B cell (primary cell): Measurements from ENCODE around the gene PEX10. TPM values are rescaled to one million over a fixed set of nuclear protein-coding genes. Genes with fewer than 3 reads are reported as not detected.

ENCODE experiments used
- ATAC-seq: fragments of 200-7000 bp; cut with Tn5 transposase; one replicate; pipeline ENCODE4 v1.10.0; 2021; ENCODE audit warnings: low read depth, mild to moderate bottlenecking, moderate number of reproducible peaks, moderate library complexity
- CTCF ChIA-PET: fragments of 350-600 bp; sonication (Branson Sonifier 250); formaldehyde crosslinking; loops from one replicate; lab custom pipeline; 2021; ENCODE audit warnings: antibody characterized with exemption, inconsistent platforms; lab: Charles Lee
- POLR2A ChIA-PET: fragments of 350-600 bp; sonication (Branson Sonifier 250); formaldehyde crosslinking; loops from one replicate; lab custom pipeline; 2021; ENCODE audit warnings: antibody characterized with exemption; lab: Charles Lee
- DNase-seq: peaks from one replicate; pipeline ENCODE4 v3.0.0; 2013
- H2AFZ ChIP-seq: 2 replicates; pipeline ENCODE4 v1.6.1; 2012; ENCODE audit warnings: mild to moderate bottlenecking, low read depth, low read length; ENCODE audit not compliant: insufficient read depth, poor library complexity, severe bottlenecking
- H3K27ac ChIP-seq, 2 donors: 1 replicate in 1 of 2; 2 replicates in 1 of 2; pipeline ENCODE4 v1.5.1; 2012 to 2013; ENCODE audit warnings: low read length in 2 of 2, mild to moderate bottlenecking in 2 of 2, moderate library complexity in 1 of 2
- H3K27me3 ChIP-seq, 4 experiments: fragments of 200-600 bp in 1 of 4; sonication (generic) in 1 of 4; replicated peaks in 1 of 4; 1 replicate in 2 of 4; 2 replicates in 2 of 4; pipeline versions ENCODE4 v1.6.1 to v1.7.0; 2013 to 2016; ENCODE audit warnings: low read length in 3 of 4, mild to moderate bottlenecking in 2 of 4, mixed read lengths in 1 of 4, moderate library complexity in 1 of 4; ENCODE audit not compliant: insufficient read depth in 4 of 4, control insufficient read depth in 3 of 4; ENCODE audit errors: control extremely low read depth in 1 of 4
- H3K36me3 ChIP-seq, 2 experiments: replicated peaks in 1 of 2; 1 replicate in 1 of 2; 2 replicates in 1 of 2; pipeline versions ENCODE4 v1.6.1 to v1.7.1; 2013; ENCODE audit warnings: low read length in 1 of 2; ENCODE audit not compliant: insufficient read depth in 2 of 2, control insufficient read depth in 1 of 2; ENCODE audit errors: control extremely low read depth in 1 of 2, extremely low read depth in 1 of 2
- H3K4me1 ChIP-seq, 2 donors: fragments of 200-600 bp in 1 of 2; sonication (generic) in 1 of 2; 1 replicate in 1 of 2; 2 replicates in 1 of 2; pipeline versions ENCODE4 v1.5.1 to v1.6.1; 2013 to 2017; ENCODE audit warnings: low read length in 2 of 2; ENCODE audit not compliant: control insufficient read depth in 2 of 2, insufficient read depth in 2 of 2
- H3K4me2 ChIP-seq: replicated peaks from 2 replicates; pipeline ENCODE3; 2012; ENCODE audit warnings: mild to moderate bottlenecking, low read depth, low read length; ENCODE audit not compliant: poor library complexity, severe bottlenecking
- H3K4me3 ChIP-seq, 5 experiments: fragments of 200-600 bp in 1 of 5; sonication (generic) in 1 of 5; 1 replicate in 3 of 5; 2 replicates in 2 of 5; pipeline versions ENCODE4 v1.5.1 to v1.7.0; 2011 to 2016; ENCODE audit warnings: low read length in 4 of 5, mild to moderate bottlenecking in 4 of 5, low read depth in 2 of 5, control low read depth in 1 of 5, moderate library complexity in 1 of 5; ENCODE audit not compliant: insufficient read depth in 1 of 5; ENCODE audit errors: control extremely low read depth in 1 of 5, extremely low read depth in 1 of 5
- H3K79me2 ChIP-seq: fragments of 200-600 bp; sonication (generic); one replicate; pipeline ENCODE4 v1.6.0; 2016; ENCODE audit warnings: low read length; ENCODE audit not compliant: control insufficient read depth, insufficient read depth
- H3K9ac ChIP-seq: fragments of 200-600 bp; sonication (generic); 2 replicates; pipeline ENCODE4 v1.6.1; 2017; ENCODE audit warnings: mild to moderate bottlenecking, low read length, moderate library complexity
- H3K9me3 ChIP-seq, 3 donors: one replicate each; pipeline versions ENCODE4 v1.6.1 to v1.7.1; 2013; ENCODE audit warnings: low read length in 2 of 3; ENCODE audit not compliant: control insufficient read depth in 2 of 3, insufficient read depth in 1 of 3; ENCODE audit errors: control extremely low read depth in 1 of 3
- H4K20me1 ChIP-seq: 2 replicates; pipeline ENCODE4 v1.6.0; 2012; ENCODE audit warnings: mild to moderate bottlenecking, low read length; ENCODE audit not compliant: insufficient read depth, control insufficient read depth, poor library complexity, severe bottlenecking
- H3K27ac Mint-ChIP-seq: one replicate; pipeline ENCODE4 v1.8.0; 2021; ENCODE audit warnings: mixed read lengths
- H3K27me3 Mint-ChIP-seq: one replicate; pipeline ENCODE4 v1.8.0; 2021; ENCODE audit warnings: mixed read lengths
- H3K4me1 Mint-ChIP-seq: one replicate; pipeline ENCODE4 v1.8.0; 2021; ENCODE audit warnings: mixed read lengths
- H3K4me3 Mint-ChIP-seq: one replicate; pipeline ENCODE4 v1.8.0; 2021; ENCODE audit warnings: mixed read lengths
- H3K9me3 Mint-ChIP-seq: one replicate; pipeline ENCODE4 v1.8.0; 2022; ENCODE audit warnings: mixed read lengths; ENCODE audit not compliant: insufficient read depth
- EZH2 ChIP-seq: IDR thresholded peaks from 2 replicates; pipeline ENCODE4 v1.6.1; 2012; ENCODE audit warnings: borderline replicate concordance, low read depth, mild to moderate bottlenecking, moderate library complexity, low read length; ENCODE audit not compliant: insufficient read depth, poor library complexity, severe bottlenecking
- WGBS: methylation state at CpG from one replicate; pipeline ENCODE4 v1.1.5; 2013; ENCODE audit warnings: missing lambda C conversion rate; ENCODE audit not compliant: insufficient coverage; 5-methylcytosine and 5-hydroxymethylcytosine counted together
- intact Hi-C: fragments of 100-400 bp; cut with micrococcal nuclease; formaldehyde crosslinking; loops from one replicate; pipeline ENCODE4 v1.10.0; 2022
- polyA plus RNA-seq: library from polyadenylated mRNA; depleted of rRNA; stranded (reverse); fragments of >200 nt; gene quantifications from 2 replicates; pipeline ENCODE4 v1.2.3, GENCODE V29; 2012
- total RNA-seq, 2 donors: library from RNA; stranded (reverse); fragments of 120-200 nt in 1 of 2; gene quantifications; 1 replicate in 1 of 2; 2 replicates in 1 of 2; pipeline versions ENCODE4 v1.2.3 to v1.2.4, GENCODE V29; 2013 to 2022
- TF ChIP-seq, protein P1 (sequence below): fragments of 200-600 bp; IDR thresholded peaks from one replicate; pipeline ENCODE4 v1.8.0; 2022; ENCODE audit warnings: antibody characterized with exemption, mild to moderate bottlenecking

PEX10 gene
- total and polyA plus RNA-seq, 2 donors (not counting 1 experiment from before 2014, with no cell fraction given) = 13.5 to 18.4 TPM

DNA sequence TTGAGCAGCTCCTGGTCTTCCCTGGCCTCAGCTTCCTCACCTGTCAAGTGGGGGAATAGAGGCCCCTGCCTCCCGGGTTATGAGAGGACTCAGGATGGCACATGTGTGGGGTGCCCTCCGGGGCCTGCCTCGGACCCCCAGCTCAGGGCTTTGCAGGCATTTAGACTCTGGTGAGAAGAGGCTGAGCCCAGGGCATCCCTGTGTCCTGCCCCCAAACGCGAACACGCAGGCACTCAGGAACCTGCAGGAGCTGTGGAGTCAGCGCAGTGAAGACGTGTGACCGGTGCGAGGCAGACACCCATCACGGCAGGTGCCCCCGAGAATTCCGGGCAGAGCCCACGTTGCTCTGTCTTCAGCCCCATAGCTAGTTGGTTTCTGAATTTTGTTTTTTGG, 5.5 kb upstream of the PEX10 start:
- Mint-ChIP-seq H3K27ac (no peak overlapping the region), H3K27me3 (no peaks in the 10 kb centered on the region), H3K9me3 (no peaks in the 10 kb centered on the region), H3K4me1 (peaks cover 31% of the 10 kb centered on the region), H3K4me3 (no peak overlapping the region)
- TF ChIP-seq EZH2 = no peak
- TF ChIP-seq, protein P1, sequence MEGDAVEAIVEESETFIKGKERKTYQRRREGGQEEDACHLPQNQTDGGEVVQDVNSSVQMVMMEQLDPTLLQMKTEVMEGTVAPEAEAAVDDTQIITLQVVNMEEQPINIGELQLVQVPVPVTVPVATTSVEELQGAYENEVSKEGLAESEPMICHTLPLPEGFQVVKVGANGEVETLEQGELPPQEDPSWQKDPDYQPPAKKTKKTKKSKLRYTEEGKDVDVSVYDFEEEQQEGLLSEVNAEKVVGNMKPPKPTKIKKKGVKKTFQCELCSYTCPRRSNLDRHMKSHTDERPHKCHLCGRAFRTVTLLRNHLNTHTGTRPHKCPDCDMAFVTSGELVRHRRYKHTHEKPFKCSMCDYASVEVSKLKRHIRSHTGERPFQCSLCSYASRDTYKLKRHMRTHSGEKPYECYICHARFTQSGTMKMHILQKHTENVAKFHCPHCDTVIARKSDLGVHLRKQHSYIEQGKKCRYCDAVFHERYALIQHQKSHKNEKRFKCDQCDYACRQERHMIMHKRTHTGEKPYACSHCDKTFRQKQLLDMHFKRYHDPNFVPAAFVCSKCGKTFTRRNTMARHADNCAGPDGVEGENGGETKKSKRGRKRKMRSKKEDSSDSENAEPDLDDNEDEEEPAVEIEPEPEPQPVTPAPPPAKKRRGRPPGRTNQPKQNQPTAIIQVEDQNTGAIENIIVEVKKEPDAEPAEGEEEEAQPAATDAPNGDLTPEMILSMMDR = no peak
- CTCF ChIA-PET = interaction anchor here (5.4 kb wide), 1 partner anchor 129 kb away, joined by 53 read pairs; no protein-coding TSS in a partner anchor
- H4K20me1 ChIP-seq = no peaks in the 10 kb centered on the region
- POLR2A ChIA-PET = interaction anchor here (1.6 kb wide), 1 partner anchor 130 kb away, joined by 4 read pairs; no protein-coding TSS in a partner anchor
- H3K36me3 ChIP-seq = no peaks in the 10 kb centered on the region
- WGBS = 87% methylated on average over 14 of the region's 14 CpGs
- H3K27ac ChIP-seq = no peak overlapping the region
- ATAC-seq = no peak
- H3K4me1 ChIP-seq = peaks cover 39 to 43% of the 10 kb centered on the region in 2 donors
- intact Hi-C loops = loop anchor here (10.0 kb wide), 1 partner anchor 1207 kb away; the partner anchor contains the start of gene TPRG1L
- DNase-seq = no peak
- H3K4me2 ChIP-seq = no peak overlapping the region
- H3K9ac ChIP-seq = no peak overlapping the region
- no peaks in the 10 kb centered on the region for H3K79me2 ChIP-seq
- no peaks in the 10 kb centered on the region for H3K27me3 ChIP-seq
- H2AFZ ChIP-seq = no peak overlapping the region
- no peaks in the 10 kb centered on the region for H3K9me3 ChIP-seq
- H3K4me3 ChIP-seq = no peak overlapping the region

GRCh38 chr1:2417083-2417832, 4.9 kb upstream of the PEX10 start:
- intact Hi-C loops = loop anchor here (10.0 kb wide), 1 partner anchor 1208 kb away; the partner anchor contains the start of gene TPRG1L

More at GRCh38 chr1:2417083-2417832, 4.9 kb upstream of the PEX10 start:
- H3K27ac ChIP-seq = no peak overlapping the region
- no peak overlapping the region for H3K4me3 ChIP-seq
- Mint-ChIP-seq H3K9me3 (no peaks in the 10 kb centered on the region), H3K4me3 (peak overlapping the region; percentile 87), H3K27me3 (no peaks in the 10 kb centered on the region), H3K27ac (peak overlapping the region; percentile 92), H3K4me1 (peaks cover 33% of the 10 kb centered on the region)
- H3K4me2 ChIP-seq = peak overlapping the region; percentile 98
- ChIA-PET POLR2A (interaction anchor here (1.6 kb wide), 1 partner anchor 130 kb away, joined by 4 read pairs; no protein-coding TSS in a partner anchor), CTCF (interaction anchor here (5.4 kb wide), 1 partner anchor 130 kb away, joined by 53 read pairs; no protein-coding TSS in a partner anchor)
- H4K20me1 ChIP-seq = no peaks in the 10 kb centered on the region
- WGBS = 91% methylated on average over 12 of the region's 13 CpGs
- TF ChIP-seq, protein P1 = no peak
- no peak for TF ChIP-seq EZH2
- H3K27me3 ChIP-seq = no peaks in the 10 kb centered on the region
- no peak for DNase-seq
- no peaks in the 10 kb centered on the region for H3K9me3 ChIP-seq
- H3K79me2 ChIP-seq = no peaks in the 10 kb centered on the region
- H2AFZ ChIP-seq = no peak overlapping the region
- H3K4me1 ChIP-seq = peaks cover 39 to 43% of the 10 kb centered on the region in 2 donors
- no peak for ATAC-seq
- H3K9ac ChIP-seq = no peak overlapping the region
- no peaks in the 10 kb centered on the region for H3K36me3 ChIP-seq
